8988T (cell line): Measurements from ENCODE around the gene UPF1.
A peak's percentile ranks its signal among the peaks of the same experiment; 100 is the strongest.

Experiments used
- DNase-seq: peaks from one replicate; pipeline ENCODE4 v3.0.0; 2011

The UPF1 gene

GRCh38 chr19:18858906-18859646 lies 27.3 kb downstream of the UPF1 start:
- no peak for DNase-seq

DNA sequence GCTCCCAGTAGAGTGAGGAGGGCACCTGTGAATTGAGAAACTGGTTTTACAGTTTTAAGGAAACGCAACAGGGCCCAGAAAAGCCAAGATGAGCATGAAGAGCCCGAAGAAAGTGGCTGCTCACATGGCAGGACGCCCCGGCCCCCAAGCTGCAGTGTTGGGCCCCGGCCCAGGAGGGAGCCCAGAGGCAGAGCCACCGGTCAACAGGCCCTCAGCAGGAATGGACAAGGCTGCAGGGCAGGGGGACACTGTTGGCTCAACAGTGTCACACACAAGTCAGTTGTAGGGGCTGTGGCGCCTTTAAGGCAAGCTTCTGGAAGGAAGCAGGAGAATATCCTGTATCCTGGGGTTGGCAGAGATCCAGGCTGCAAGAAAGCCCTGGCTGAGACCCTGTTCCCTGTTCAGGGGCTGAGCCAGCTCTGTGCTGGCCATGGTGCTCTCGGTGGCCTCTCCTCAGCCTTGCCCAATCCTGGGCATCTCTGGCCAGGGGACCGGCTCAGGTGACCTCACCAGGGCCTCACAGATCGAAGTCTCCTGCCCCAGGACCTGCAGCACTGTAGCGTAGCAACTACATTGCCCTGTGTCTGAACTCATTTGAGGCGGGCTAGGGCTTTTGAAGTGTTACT lies 28.0 kb downstream of the UPF1 start:
- DNase-seq, result no peak

DNA sequence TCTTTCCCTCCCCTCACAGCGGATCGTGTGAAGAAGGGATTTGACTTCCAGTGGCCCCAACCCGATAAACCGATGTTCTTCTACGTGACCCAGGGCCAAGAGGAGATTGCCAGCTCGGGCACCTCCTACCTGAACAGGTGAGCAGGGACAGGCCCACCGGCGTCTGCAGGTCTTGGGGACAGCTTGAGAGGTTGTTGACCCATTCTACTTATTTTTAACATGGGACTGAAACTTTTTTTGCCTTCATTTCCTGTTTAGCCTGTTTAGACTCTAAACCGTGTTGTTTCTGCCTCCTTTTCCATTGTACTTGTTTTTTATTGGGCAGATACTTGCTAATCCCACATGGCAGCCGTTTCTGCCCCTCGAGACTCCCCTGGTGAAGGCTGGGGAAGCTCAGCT lies 28.5 kb downstream of the UPF1 start:
- no peak for DNase-seq

DNA sequence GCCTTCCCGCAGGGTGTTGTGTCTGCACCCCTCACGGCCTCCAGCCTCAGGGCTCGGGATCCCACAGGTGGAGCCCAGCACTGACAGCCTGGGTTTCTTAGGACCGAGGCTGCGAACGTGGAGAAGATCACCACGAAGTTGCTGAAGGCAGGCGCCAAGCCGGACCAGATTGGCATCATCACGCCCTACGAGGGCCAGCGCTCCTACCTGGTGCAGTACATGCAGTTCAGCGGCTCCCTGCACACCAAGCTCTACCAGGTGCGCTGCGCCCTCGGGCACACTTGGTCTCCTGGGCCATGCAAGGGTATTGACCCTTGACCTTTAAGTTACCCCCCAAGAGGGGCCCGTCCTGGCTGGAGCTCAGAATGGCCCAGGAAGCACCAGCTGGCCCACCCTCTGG lies 29.0 kb downstream of the UPF1 start:
- no peak for DNase-seq

DNA sequence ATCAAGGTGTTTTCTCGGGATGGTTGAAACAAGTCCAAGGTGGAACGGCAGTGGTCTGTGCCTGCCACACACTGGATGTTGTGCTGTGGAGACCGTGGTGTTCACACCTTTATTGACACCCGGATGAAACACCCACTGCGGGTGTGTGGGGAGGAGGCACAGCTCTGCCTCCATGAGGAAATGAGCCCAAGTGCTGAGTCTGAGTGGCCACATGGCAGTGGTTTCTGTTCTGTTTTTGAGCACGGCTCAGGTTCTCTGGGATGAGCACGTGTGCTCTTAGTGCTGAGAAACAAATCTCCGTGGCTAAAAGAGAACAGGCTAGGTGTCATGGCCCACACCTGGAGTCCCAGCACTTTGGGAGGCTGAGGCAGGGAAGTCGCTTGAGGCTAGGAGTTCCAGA lies 29.5 kb downstream of the UPF1 start:
- DNase-seq, result no peak

GRCh38 chr19:18861917-18862316 lies 30.2 kb downstream of the UPF1 start:
- no peak for DNase-seq

GRCh38 chr19:18862976-18863842 lies 31.4 kb downstream of the UPF1 start:
- no peak for DNase-seq

- DNase-seq, result no peak
Observed at GRCh38 chr19:18863843-18864362, 32.1 kb downstream of the UPF1 start.

DNA sequence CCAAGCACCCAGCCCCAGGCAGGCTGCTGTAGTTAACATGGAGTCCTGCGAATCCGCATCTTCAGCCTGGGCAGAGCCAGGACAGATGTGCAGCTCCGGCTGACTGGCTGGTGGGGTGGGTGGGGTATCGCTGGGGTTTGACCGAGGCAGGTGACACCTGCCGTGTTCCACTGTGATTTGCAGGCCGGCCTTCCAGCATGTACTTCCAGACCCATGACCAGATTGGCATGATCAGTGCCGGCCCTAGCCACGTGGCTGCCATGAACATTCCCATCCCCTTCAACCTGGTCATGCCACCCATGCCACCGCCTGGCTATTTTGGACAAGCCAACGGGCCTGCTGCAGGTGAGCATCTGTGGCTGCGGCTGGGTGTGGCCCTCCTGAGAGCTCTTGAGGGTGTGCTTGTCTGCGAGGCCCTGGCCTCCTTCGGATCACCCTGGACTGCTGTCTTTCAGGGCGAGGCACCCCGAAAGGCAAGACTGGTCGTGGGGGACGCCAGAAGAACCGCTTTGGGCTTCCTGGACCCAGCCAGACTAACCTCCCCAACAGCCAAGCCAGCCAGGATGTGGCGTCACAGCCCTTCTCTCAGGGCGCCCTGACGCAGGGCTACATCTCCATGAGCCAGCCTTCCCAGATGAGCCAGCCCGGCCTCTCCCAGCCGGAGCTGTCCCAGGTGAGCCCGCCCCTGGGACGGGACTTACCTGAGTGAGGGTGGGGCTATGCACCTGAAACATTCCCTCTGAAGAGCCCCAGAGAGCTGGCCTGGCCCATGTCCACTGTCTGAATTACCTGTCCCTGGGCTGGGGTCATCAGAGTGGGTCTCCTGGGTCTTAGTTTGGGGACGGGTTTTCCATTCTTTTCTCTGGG lies 33.6 kb downstream of the UPF1 start:
- DNase-seq, result no peak

- DNase-seq, result peak; percentile 99
Observed at GRCh38 chr19:18865973-18866799, 34.4 kb downstream of the UPF1 start.

DNA sequence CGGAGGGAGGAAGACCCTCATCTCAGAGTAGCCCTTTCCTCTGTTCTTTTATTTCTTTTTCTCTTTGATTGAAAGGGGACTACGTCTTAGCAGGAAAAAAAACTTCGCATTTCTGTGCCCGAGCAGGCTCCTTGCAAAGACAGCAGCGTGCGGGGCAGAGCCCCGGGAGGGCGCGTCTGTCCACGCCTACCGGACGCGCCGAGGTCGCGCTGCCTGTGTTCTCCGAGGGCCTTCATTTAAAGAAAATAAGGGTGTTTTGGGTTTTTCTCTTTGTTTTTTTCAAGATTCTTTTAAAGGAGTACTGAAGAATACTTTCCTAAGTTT lies 35.0 kb downstream of the UPF1 start:
- DNase-seq, result no peak

GRCh38 chr19:18867199-18867598 lies 35.4 kb downstream of the UPF1 start:
- no peak for DNase-seq

DNA sequence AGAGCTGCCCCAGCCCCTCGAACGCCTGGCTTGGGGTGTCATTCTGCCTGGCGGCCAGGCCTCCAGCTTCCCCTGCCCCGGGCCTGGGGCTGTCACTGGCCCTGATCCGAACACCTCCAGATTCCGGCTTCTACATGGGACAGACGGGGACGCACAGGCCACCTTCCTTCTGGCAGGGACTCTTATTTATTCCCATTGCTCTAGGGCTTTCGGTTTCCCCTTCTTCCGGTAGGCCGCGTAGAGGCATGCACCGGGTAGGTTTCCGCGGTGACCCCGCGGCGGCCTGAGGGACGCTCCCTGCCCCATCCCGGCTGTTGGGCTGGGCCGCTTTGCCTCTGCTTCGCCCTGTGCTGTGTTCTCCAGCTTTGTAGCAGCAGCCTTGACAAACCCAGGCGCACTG lies 36.0 kb downstream of the UPF1 start:
- DNase-seq, result no peak

GRCh38 chr19:18868380-18869022 lies 36.7 kb downstream of the UPF1 start:
- DNase-seq, result no peak

- DNase-seq, result no peak
Observed at GRCh38 chr19:18869023-18869618, 37.4 kb downstream of the UPF1 start.

DNA sequence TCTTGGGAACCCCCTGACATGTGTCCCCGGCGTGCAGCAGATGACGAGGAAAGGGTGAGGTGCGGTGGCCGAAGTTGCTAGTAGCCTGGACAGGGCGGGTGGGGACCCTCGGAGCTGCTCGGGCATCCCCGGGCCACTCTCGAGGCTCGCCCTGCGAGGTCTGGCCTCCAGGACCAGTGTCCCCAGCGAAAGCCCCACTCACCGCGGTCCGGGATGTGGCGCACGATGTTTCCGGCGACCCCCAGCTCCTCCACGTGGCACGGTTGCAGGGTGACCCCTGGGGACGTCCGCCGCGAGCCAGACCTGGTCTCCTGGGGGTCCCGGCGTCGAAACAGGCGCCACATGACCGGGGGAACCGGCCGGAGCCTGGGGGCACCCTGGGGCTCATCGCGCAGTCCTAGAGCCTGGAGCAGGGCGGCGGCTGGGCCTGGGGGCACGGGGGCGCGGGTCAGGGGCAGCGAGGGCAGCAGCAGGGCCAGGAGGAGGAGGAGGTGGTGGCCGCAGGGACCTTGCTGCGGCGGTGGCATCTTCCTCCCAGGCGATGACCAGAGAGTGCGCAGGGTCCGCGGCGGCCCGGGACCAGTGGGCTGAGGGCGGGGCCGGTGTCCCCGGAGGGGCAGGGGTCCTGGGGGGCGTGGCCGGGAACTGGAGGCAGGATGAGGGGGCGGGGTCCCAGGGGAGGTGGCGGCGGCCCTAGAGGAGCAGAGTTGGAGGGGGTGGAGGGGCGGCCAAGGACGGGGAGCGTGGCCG lies 38.2 kb downstream of the UPF1 start:
- DNase-seq, result no peak

- no peak for DNase-seq
Observed at GRCh38 chr19:18870531-18871172, 38.9 kb downstream of the UPF1 start.

GRCh38 chr19:18871543-18871942 lies 39.8 kb downstream of the UPF1 start:
- no peak for DNase-seq

- DNase-seq, result no peak
Observed at GRCh38 chr19:18875726-18876125, 44.0 kb downstream of the UPF1 start.

DNA sequence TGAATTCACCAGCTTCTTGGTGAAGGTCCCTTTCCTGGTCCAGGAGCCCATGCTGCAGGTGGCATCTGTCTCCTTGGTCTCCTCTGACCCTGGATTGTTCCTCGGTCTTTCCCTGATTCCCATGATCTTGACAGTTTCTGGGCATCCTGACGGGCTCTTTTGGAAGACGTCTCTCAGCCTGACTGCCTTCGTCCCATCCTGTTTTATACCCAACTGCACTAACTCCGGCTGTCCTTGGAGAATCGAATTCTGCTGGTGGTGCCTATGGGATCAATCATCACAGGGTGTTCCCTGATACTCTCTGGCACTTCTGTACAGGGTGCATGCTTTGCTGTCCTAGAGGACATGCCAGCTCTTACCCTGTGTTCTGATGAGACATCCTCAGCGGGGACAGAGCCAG lies 45.1 kb downstream of the UPF1 start:
- no peak for DNase-seq
